Body of pancreas (tissue), 4 donors: ENCODE data around the gene GRK6. TPM values are rescaled to one million over a fixed set of nuclear protein-coding genes. Genes with fewer than 3 reads are reported as not detected.

Experiments used
- ATAC-seq: fragments of 150-250 bp; one replicate; pipeline ENCODE4 v1.9.1; 2016
- DNase-seq, 4 donors: peaks; one replicate each; pipeline ENCODE4 v3.0.0-alpha.2; 2019
- H3K27ac ChIP-seq, 4 donors: fragments of 200-600 bp; sonication (generic); 1 replicate in 3 of 4; 2 replicates in 1 of 4; pipeline versions ENCODE4 v1.5.1 to v1.6.1; 2016 to 2019; ENCODE audit warnings: mild to moderate bottlenecking in 1 of 4, mixed read lengths in 1 of 4, moderate library complexity in 1 of 4
- H3K27me3 ChIP-seq, 2 donors: fragments of 200-600 bp; sonication (generic); one replicate each; pipeline ENCODE4 v1.6.0; 2016; ENCODE audit warnings: mild to moderate bottlenecking in 1 of 2
- H3K36me3 ChIP-seq, 2 donors: fragments of 200-600 bp; sonication (generic); replicated peaks in 1 of 2; 2 replicates each; pipeline ENCODE4 v1.5.1; 2016; ENCODE audit warnings: low read depth in 2 of 2; ENCODE audit not compliant: insufficient read depth in 1 of 2
- H3K4me1 ChIP-seq: fragments of 200-600 bp; sonication (generic); one replicate; pipeline ENCODE4 v1.6.0; 2016
- H3K4me3 ChIP-seq, 2 donors: fragments of 200-600 bp; sonication (generic); 1 replicate in 1 of 2; 2 replicates in 1 of 2; pipeline ENCODE4 v1.5.1; 2016 to 2019
- H3K9me3 ChIP-seq, 3 donors: fragments of 200-600 bp; sonication (generic); 1 replicate in 2 of 3; 2 replicates in 1 of 3; pipeline ENCODE4 v1.5.1; 2016
- CTCF ChIP-seq, 7 experiments: fragments of 450-650 bp in 4 of 7; fragments of 200-600 bp in 3 of 7; sonication (generic) in 3 of 7; IDR thresholded peaks; one replicate each; pipeline ENCODE4 v1.5.1; 2016 to 2019; ENCODE audit warnings: antibody characterized with exemption in 7 of 7
- POLR2A ChIP-seq, 3 donors: fragments of 450-650 bp; IDR thresholded peaks; one replicate each; pipeline ENCODE4 v1.6.1; 2016; ENCODE audit warnings: antibody characterized with exemption in 3 of 3, mild to moderate bottlenecking in 2 of 3
- WGBS, 2 donors: methylation state at CpG; one replicate each; pipeline ENCODE4 v1.1.5; 2017; 5-methylcytosine and 5-hydroxymethylcytosine counted together
- intact Hi-C: fragments of 100-400 bp; cut with DNase I; formaldehyde crosslinking; loops from one replicate; pipeline ENCODE4 v1.15.1; 2023
- total RNA-seq, 2 donors: library from RNA; depleted of rRNA; stranded (reverse); fragments of >200 nt; gene quantifications; one replicate each; pipeline ENCODE4 v1.1.0, GENCODE V29; 2016

The GRK6 gene
- total RNA-seq, 2 donors from 2014 or later = 13.7 to 20.8 TPM

GRCh38 chr5:177433658-177434217 lies 7.3 kb downstream of the GRK6 start:
- Histone ChIP-seq H3K4me3 (no peak overlapping the region), H3K36me3 (peaks cover 0 to 27% of the 10 kb centered on the region in 2 donors), H3K27me3 (no peaks in the 10 kb centered on the region), H3K9me3 (no peaks in the 10 kb centered on the region), H3K27ac (no peak overlapping the region), H3K4me1 (no peaks in the 10 kb centered on the region)
- 78 to 91% methylated on average over 4 to 25 of the region's 29 CpGs for WGBS, 2 donors
- ATAC-seq (no peak), DNase-seq (no peak)
- TF ChIP-seq POLR2A (IDR thresholded peaks at IDR 0.05) (no peak), CTCF (IDR thresholded peaks at IDR 0.05) (no peak)
- intact Hi-C loops = no loop called here

GRCh38 chr5:177434437-177434836 lies 8.0 kb downstream of the GRK6 start:
- no peak overlapping the region for H3K27ac ChIP-seq
- ATAC-seq (no peak), DNase-seq (no peak)
- H3K4me3 ChIP-seq = no peak overlapping the region
- TF ChIP-seq CTCF (IDR thresholded peaks at IDR 0.05) (no peak), POLR2A (IDR thresholded peaks at IDR 0.05) (no peak)
- intact Hi-C loops = no loop called here
- H3K36me3 ChIP-seq = peaks cover 0 to 27% of the 10 kb centered on the region in 2 donors
- 90 to 94% methylated on average over 8 of the region's 8 CpGs for WGBS, 2 donors
- no peaks in the 10 kb centered on the region for H3K27me3 ChIP-seq
- no peaks in the 10 kb centered on the region for H3K4me1 ChIP-seq
- no peaks in the 10 kb centered on the region for H3K9me3 ChIP-seq

GRCh38 chr5:177434942-177435738 lies 8.7 kb downstream of the GRK6 start:
- ATAC-seq (no peak), DNase-seq (no peak)
- TF ChIP-seq CTCF (IDR thresholded peaks at IDR 0.05) (no peak), POLR2A (IDR thresholded peaks at IDR 0.05) (no peak)
- Histone ChIP-seq H3K36me3 (peaks cover 0 to 27% of the 10 kb centered on the region in 2 donors), H3K9me3 (no peaks in the 10 kb centered on the region), H3K4me3 (no peak overlapping the region), H3K27me3 (no peaks in the 10 kb centered on the region), H3K4me1 (no peaks in the 10 kb centered on the region), H3K27ac (no peak overlapping the region)
- intact Hi-C loops = no loop called here
- 87 to 92% methylated on average over 12 to 20 of the region's 20 CpGs for WGBS, 2 donors

GRCh38 chr5:177435847-177436536 lies 9.5 kb downstream of the GRK6 start:
- Histone ChIP-seq H3K27ac (no peak overlapping the region), H3K9me3 (no peaks in the 10 kb centered on the region), H3K4me3 (no peak overlapping the region), H3K4me1 (no peaks in the 10 kb centered on the region), H3K36me3 (peaks cover 0 to 27% of the 10 kb centered on the region in 2 donors), H3K27me3 (no peaks in the 10 kb centered on the region)
- intact Hi-C loops = no loop called here
- WGBS, 2 donors = 92 to 93% methylated on average over 19 to 37 of the region's 37 CpGs
- ATAC-seq (no peak), DNase-seq (no peak)
- TF ChIP-seq CTCF (IDR thresholded peaks at IDR 0.05) (no peak), POLR2A (IDR thresholded peaks at IDR 0.05) (no peak)
